ENCODE results near the gene WDR1.

DNA sequence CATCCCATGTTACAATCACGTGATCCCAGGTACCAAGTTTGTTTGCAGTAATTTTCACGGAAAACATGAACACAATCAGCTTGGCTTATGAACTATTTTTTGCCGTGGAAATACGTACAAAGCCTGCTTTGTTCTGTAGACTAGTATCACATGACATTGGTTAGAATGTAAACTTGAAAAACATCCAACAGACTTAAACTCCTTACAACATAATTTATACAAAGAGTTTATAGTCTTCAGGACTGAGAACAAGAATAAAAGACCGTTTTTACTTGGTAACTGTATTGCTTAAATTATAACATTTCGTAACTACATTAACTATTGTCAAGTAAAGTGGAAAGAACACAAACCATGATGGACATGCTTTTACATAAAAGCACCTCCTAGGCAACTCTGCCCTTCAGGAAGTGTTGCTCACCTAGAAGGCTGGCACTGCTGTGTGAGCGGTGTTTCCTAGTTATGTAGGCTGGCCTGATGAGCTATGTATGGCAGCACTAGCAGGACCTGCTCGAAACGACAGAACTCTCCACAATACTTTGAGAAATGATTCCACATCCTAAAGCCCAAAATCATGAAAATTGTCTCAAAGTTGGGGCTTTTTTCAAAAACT is 41.8 kb upstream of the WDR1 start:
- no peak for TF ChIP-seq GATA2 (IDR thresholded peaks at IDR 0.05; ENCODE audit: low read depth, low read length)
- TF ChIP-seq GATA3 (IDR thresholded peaks at IDR 0.05; ENCODE audit: low read depth, low read length) = no peak

Data from SH-SY5Y (cell line).